DND-41 (cell line): Measurements from ENCODE around the gene LRRC75B.

Experiments
- ATAC-seq: fragments of 200-7000 bp; cut with Tn5 transposase; 3 replicates; pipeline ENCODE4 v1.9.1; 2021; ENCODE audit warnings: low read depth; ENCODE audit not compliant: insufficient read depth
- DNase-seq: peaks from one replicate; pipeline ENCODE4 v3.0.0-alpha.2; 2020
- H2AFZ ChIP-seq: 2 replicates; pipeline ENCODE4 v1.6.0; 2012; ENCODE audit warnings: low read depth, low read length
- H3K27ac ChIP-seq: 2 replicates; pipeline ENCODE4 v1.5.1; 2012; ENCODE audit warnings: low read length, inconsistent platforms
- H3K27me3 ChIP-seq: fragments of 200-600 bp; sonication (generic); 2 replicates; pipeline ENCODE4 v1.6.0; 2012; ENCODE audit warnings: low read length, mild to moderate bottlenecking, inconsistent platforms; ENCODE audit not compliant: insufficient read depth, poor library complexity
- H3K36me3 ChIP-seq: 2 replicates; pipeline ENCODE4 v1.5.1; 2012; ENCODE audit warnings: low read length, inconsistent platforms; ENCODE audit not compliant: insufficient read depth
- H3K4me1 ChIP-seq: 2 replicates; pipeline ENCODE4 v1.5.1; 2012; ENCODE audit warnings: mild to moderate bottlenecking, low read length; ENCODE audit not compliant: insufficient read depth
- H3K4me2 ChIP-seq: 2 replicates; pipeline ENCODE4 v1.6.0; 2012; ENCODE audit warnings: mild to moderate bottlenecking, moderate library complexity, low read length, inconsistent platforms; ENCODE audit not compliant: insufficient read depth
- H3K4me3 ChIP-seq, 2 experiments: fragments of 200-600 bp in 1 of 2; shearing (Covaris generic) in 1 of 2; 2 replicates each; pipeline ENCODE4 v1.5.1; 2012 to 2016; ENCODE audit warnings: inconsistent platforms in 2 of 2, low read length in 2 of 2, mild to moderate bottlenecking in 2 of 2, low read depth in 1 of 2, moderate library complexity in 1 of 2
- H3K79me2 ChIP-seq: 2 replicates; pipeline ENCODE4 v1.6.0; 2012; ENCODE audit warnings: low read length, inconsistent platforms; ENCODE audit not compliant: insufficient read depth
- H3K9ac ChIP-seq: 2 replicates; pipeline ENCODE4 v1.6.0; 2012; ENCODE audit warnings: low read depth, mild to moderate bottlenecking, inconsistent platforms, low read length, moderate library complexity
- H3K9me3 ChIP-seq: 2 replicates; pipeline ENCODE4 v1.5.1; 2012; ENCODE audit warnings: low read length, moderate library complexity, mild to moderate bottlenecking, inconsistent platforms; ENCODE audit not compliant: insufficient read depth, severe bottlenecking
- H4K20me1 ChIP-seq: 2 replicates; pipeline ENCODE4 v1.6.0; 2012; ENCODE audit warnings: low read length; ENCODE audit not compliant: insufficient read depth
- EZH2 ChIP-seq: IDR thresholded peaks from 3 replicates; pipeline ENCODE4 v1.6.1; 2012; ENCODE audit warnings: borderline replicate concordance, low read depth, mild to moderate bottlenecking, moderate library complexity, low read length, inconsistent platforms; ENCODE audit not compliant: severe bottlenecking
- TF ChIP-seq, protein P1 (sequence below): IDR thresholded peaks from 2 replicates; pipeline ENCODE4 v1.5.1; 2012; ENCODE audit warnings: borderline replicate concordance, low read length, moderate library complexity, mild to moderate bottlenecking; ENCODE audit not compliant: poor library complexity, severe bottlenecking; ENCODE audit errors: extremely low read depth

The LRRC75B gene

DNA sequence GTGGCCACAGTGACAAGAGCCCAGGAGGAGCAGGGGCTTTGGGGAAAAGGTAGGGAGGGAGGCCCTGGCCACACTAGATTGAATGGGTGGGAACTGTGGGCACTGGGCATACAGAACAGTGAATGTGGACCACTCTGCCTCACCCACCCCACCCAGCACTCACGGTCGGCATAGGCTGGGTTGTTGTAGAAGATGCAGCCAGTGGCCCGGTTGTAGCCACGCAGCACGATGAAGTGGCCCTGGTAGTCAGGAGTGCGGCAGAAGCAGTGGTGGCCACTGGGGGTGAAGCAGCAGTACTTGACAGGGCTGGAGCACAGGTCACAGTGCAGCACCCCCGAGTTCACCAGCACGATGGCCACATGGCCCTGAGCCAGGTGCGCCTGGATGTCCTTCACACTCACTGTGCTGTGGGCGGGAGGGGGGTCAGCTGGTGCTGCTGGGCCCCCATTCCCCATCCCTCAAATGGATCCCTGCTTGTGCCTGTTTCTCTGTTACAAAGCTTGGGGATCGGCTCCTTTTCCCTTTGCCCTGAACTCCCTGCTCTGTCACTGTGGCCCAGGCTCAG, 49.1 kb downstream of the LRRC75B start:
- DNase-seq (no peak), ATAC-seq (no peak)
- H2AFZ ChIP-seq: no peak overlapping the region
- H3K9ac ChIP-seq: no peak overlapping the region
- H3K27me3 ChIP-seq: no peaks in the 10 kb centered on the region
- peaks cover 27% of the 10 kb centered on the region for H4K20me1 ChIP-seq
- no peak overlapping the region for H3K27ac ChIP-seq
- no peak overlapping the region for H3K4me2 ChIP-seq
- peaks cover 89% of the 10 kb centered on the region for H3K36me3 ChIP-seq
- H3K79me2 ChIP-seq: peaks cover 3% of the 10 kb centered on the region; the same call in 1 of the 2 replicates
- TF ChIP-seq, protein P1, sequence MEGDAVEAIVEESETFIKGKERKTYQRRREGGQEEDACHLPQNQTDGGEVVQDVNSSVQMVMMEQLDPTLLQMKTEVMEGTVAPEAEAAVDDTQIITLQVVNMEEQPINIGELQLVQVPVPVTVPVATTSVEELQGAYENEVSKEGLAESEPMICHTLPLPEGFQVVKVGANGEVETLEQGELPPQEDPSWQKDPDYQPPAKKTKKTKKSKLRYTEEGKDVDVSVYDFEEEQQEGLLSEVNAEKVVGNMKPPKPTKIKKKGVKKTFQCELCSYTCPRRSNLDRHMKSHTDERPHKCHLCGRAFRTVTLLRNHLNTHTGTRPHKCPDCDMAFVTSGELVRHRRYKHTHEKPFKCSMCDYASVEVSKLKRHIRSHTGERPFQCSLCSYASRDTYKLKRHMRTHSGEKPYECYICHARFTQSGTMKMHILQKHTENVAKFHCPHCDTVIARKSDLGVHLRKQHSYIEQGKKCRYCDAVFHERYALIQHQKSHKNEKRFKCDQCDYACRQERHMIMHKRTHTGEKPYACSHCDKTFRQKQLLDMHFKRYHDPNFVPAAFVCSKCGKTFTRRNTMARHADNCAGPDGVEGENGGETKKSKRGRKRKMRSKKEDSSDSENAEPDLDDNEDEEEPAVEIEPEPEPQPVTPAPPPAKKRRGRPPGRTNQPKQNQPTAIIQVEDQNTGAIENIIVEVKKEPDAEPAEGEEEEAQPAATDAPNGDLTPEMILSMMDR: no peak
- no peak for TF ChIP-seq EZH2
- no peak overlapping the region for H3K4me3 ChIP-seq
- H3K9me3 ChIP-seq: no peaks in the 10 kb centered on the region
- H3K4me1 ChIP-seq: no peaks in the 10 kb centered on the region

DNA sequence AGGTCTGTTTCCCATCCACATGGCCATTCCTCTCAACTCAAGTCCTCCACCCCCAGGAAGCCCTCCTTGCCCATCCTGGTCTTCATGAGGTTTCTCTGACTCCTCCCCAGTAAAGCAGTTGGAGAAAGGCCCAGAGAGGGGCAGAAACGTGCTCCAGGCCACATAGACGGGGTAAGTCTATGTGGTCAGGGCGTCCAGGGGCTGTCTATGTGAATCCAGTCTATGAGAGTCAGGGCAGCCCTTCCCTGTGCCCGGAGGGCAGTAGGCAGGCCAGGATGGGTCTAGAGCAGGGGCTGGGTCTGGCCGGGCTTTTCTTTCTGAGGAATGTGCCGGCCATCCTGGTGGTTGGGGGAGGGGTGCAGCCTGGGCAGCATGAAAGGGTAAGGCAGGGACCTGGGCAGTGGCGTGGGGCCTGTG, 49.7 kb downstream of the LRRC75B start:
- Histone ChIP-seq H3K36me3 (peaks cover 83% of the 10 kb centered on the region), H3K27ac (no peak overlapping the region), H2AFZ (no peak overlapping the region), H4K20me1 (peaks cover 24% of the 10 kb centered on the region), H3K27me3 (no peaks in the 10 kb centered on the region), H3K9me3 (no peaks in the 10 kb centered on the region), H3K4me3 (no peak overlapping the region), H3K4me2 (no peak overlapping the region), H3K79me2 (no peaks in the 10 kb centered on the region), H3K9ac (no peak overlapping the region), H3K4me1 (no peaks in the 10 kb centered on the region)
- TF ChIP-seq EZH2: no peak
- TF ChIP-seq, protein P1: no peak
- no peak for ATAC-seq
- DNase-seq: no peak

DNA sequence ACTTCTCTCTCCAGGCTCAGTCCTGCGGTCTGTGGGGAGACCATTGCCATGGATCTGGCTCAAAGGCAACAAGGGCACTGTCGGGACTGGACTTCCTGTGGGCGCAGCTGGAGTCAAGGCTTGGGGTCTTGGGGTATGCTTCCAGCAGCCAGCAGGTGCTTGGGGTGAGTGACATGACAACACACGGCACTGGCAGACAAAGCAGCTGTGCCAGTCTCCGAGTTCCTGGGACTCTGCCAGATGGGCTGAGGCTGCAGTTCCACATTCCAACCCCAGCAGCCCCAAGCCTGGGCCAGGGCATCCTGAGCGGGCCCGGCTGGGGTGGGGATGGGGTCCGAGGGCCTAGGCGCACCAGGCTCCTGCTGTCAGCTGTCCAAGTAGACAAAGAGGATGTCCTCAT, 50.2 kb downstream of the LRRC75B start:
- Histone ChIP-seq H3K4me1 (no peaks in the 10 kb centered on the region), H3K9me3 (no peaks in the 10 kb centered on the region), H3K9ac (no peak overlapping the region), H3K4me3 (no peak overlapping the region), H2AFZ (no peak overlapping the region), H3K36me3 (peaks cover 78% of the 10 kb centered on the region), H3K27me3 (no peaks in the 10 kb centered on the region), H3K4me2 (no peak overlapping the region), H4K20me1 (peaks cover 24% of the 10 kb centered on the region), H3K27ac (no peak overlapping the region), H3K79me2 (no peaks in the 10 kb centered on the region)
- ATAC-seq (no peak), DNase-seq (no peak)
- TF ChIP-seq EZH2: no peak
- TF ChIP-seq, protein P1: no peak
